NB4 (cell line): Measurements from ENCODE around the gene PTCSC3.

Experiments used
- DNase-seq: peaks from one replicate; pipeline ENCODE4 v3.0.0; 2010; ENCODE audit warnings: low read depth
- H3K4me3 ChIP-seq: one replicate; pipeline ENCODE4 v1.5.1; 2011; ENCODE audit warnings: mild to moderate bottlenecking, low read depth, low read length, moderate library complexity
- MAX ChIP-seq: IDR thresholded peaks from 2 replicates; pipeline ENCODE4 v1.6.1; 2011; ENCODE audit warnings: low read depth, low read length
- MYC ChIP-seq: IDR thresholded peaks from 2 replicates; pipeline ENCODE4 v1.6.1; 2011; ENCODE audit warnings: low read depth, low read length
- POLR2A ChIP-seq: IDR thresholded peaks from 2 replicates; pipeline ENCODE4 v1.6.1; 2011; ENCODE audit warnings: mild to moderate bottlenecking; ENCODE audit not compliant: insufficient read length; ENCODE audit errors: extremely low read depth
- TF ChIP-seq, protein P1 (sequence below): IDR thresholded peaks from one replicate; pipeline ENCODE4 v1.5.1; 2012; ENCODE audit warnings: low read depth, low read length

PTCSC3 gene

DNA sequence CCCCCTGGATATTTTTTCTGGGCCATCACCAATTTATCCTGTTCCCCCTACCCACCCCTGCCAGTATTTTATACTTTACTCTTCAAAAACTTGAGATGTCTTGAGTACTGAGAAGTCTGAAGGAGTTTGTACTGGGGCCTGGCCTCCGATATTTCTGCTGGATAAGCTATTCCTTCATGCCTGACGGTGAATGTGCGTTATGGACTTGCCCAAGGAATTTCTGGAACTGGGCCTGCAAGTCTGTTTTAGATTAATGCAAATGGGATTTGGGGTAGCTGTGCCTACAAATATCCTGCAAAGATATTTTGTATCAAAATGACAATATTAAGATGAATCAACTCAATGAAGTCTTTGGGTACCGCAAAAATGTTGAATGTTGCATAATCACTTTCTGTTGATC is at the start of gene PTCSC3:
Gene PTCSC3 (minus strand): TSS at position 199 of the 400 bp plus-strand sequence.
- TF ChIP-seq, protein P1, sequence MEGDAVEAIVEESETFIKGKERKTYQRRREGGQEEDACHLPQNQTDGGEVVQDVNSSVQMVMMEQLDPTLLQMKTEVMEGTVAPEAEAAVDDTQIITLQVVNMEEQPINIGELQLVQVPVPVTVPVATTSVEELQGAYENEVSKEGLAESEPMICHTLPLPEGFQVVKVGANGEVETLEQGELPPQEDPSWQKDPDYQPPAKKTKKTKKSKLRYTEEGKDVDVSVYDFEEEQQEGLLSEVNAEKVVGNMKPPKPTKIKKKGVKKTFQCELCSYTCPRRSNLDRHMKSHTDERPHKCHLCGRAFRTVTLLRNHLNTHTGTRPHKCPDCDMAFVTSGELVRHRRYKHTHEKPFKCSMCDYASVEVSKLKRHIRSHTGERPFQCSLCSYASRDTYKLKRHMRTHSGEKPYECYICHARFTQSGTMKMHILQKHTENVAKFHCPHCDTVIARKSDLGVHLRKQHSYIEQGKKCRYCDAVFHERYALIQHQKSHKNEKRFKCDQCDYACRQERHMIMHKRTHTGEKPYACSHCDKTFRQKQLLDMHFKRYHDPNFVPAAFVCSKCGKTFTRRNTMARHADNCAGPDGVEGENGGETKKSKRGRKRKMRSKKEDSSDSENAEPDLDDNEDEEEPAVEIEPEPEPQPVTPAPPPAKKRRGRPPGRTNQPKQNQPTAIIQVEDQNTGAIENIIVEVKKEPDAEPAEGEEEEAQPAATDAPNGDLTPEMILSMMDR = no peak
- no peak for TF ChIP-seq POLR2A
- no peak for TF ChIP-seq MYC
- H3K4me3 ChIP-seq = no peak within 1 kb of the TSS
- no peak for DNase-seq

GRCh38 chr14:36226164-36226563 is 49.6 kb upstream of the PTCSC3 start:
- no peak for DNase-seq
- TF ChIP-seq MYC (no peak), POLR2A (no peak), MAX (no peak)
- TF ChIP-seq, protein P1 = no peak
- no peak overlapping the region for H3K4me3 ChIP-seq

DNA sequence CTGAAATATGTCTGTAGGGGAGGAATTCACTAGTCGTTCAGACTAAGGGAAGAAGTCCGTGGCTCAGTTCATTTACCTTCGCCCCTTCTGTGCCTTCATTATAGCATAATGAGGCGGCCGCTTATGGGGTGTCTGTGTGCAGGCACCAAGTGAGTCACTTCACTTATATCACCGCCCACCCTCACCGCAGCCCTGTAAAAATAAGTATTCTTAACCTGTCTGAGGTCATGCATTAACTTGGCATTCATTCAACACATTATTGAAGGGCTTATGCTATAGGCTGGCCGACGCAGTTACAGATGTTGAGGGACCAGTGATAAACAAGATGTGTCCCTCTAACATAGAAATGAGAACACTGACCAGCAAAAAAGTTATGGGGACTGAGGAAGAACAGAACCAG is 47.7 kb upstream of the PTCSC3 start:
- no peak overlapping the region for H3K4me3 ChIP-seq
- TF ChIP-seq POLR2A (no peak), MAX (no peak), MYC (no peak)
- TF ChIP-seq, protein P1 = no peak
- no peak for DNase-seq

GRCh38 chr14:36223558-36223957 is 47.0 kb upstream of the PTCSC3 start:
- TF ChIP-seq, protein P1 = no peak
- TF ChIP-seq POLR2A (no peak), MYC (no peak), MAX (no peak)

GRCh38 chr14:36222952-36223468 is 46.5 kb upstream of the PTCSC3 start:
- no peak for DNase-seq
- no peak for TF ChIP-seq MAX
- TF ChIP-seq, protein P1 = no peak
- TF ChIP-seq MYC = no peak
- TF ChIP-seq POLR2A = no peak
- no peak overlapping the region for H3K4me3 ChIP-seq

More at GRCh38 chr14:36223558-36223957, 47.0 kb upstream of the PTCSC3 start:
- no peak for DNase-seq
- no peak overlapping the region for H3K4me3 ChIP-seq

- no peak overlapping the region for H3K4me3 ChIP-seq
- DNase-seq = no peak
- TF ChIP-seq, protein P1 = no peak
- no peak for TF ChIP-seq POLR2A
- TF ChIP-seq MAX = no peak
- TF ChIP-seq MYC = no peak
Measured at GRCh38 chr14:36222337-36222736, 45.8 kb upstream of the PTCSC3 start.
